GM10266 (cell line): ENCODE results near the gene TMEM158.

Source experiments
- DNase-seq: peaks from one replicate; pipeline ENCODE4 v3.0.0; 2012; ENCODE audit errors: extremely low spot score
- CTCF ChIP-seq: IDR thresholded peaks from 2 replicates; pipeline ENCODE4 v1.5.1; 2012; ENCODE audit warnings: mild to moderate bottlenecking, low read depth; ENCODE audit not compliant: control insufficient read depth, insufficient read depth; ENCODE audit errors: missing control alignments

Gene TMEM158

DNA sequence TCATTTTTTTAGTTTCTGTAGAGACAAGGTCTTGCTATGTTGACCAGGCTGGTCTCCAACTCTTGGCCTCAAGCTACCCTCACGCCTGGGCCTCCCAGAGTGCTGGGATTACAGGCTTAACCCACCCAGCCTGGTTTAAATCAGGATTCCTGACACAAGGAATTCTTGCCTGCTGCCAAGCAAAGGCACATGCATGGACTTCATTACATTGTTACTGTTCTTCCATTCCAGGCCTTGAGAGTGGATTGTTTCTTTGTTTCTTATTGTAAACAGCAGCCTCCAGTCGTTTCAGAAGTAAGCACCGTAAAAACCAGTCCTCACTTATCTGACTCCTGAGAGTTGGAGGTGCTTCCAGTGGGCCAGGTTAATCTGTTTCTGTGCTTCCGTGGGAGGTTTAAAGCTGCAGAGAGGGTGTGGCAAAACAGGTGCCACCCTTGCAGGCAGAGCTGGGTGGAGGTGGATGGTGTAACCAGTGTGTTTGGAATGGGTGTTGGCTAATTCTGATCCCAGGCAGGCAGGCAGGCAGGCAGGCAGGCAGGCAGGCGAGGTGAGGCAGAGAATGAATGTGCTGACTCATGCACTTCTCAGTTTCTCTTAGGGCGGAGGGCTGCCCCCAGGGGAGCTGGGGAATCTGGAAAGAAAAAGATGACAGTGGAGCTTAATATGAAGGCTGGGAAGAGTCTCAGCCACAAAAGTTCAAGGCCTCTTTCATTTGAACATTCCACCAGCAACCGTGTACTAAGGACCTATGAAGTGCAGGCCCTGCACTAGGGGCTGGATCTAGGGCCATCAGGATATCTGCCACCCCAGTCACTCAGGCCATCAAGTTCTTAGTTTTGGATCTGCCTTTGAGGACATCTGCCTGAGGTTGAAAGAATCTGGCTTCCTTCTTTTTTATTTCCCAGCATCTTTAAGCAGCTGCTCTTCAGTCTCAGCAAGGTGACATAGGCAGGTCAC is 42.9 kb downstream of the TMEM158 start:
- no peak for DNase-seq
- no peak for TF ChIP-seq CTCF

DNA sequence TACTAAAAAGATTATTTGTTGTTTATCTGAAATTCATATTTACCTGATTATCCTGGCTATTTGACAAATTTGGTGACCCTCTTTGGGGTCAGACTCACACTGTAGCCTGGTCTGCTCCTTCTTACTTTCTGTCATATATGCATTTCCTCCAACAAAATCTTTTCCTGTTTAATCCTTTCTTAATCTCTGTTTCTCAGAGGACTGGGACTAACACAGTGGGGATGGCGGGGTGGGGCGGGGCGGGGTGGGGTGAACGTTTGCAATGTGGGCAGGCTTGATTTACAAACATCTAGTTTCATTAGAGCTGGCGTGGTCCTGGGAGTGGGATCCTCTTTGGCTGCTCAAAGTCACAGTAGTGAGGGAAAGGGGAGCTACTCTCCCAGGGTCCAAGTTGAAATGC is 44.6 kb downstream of the TMEM158 start:
- TF ChIP-seq CTCF = no peak
- no peak for DNase-seq

DNA sequence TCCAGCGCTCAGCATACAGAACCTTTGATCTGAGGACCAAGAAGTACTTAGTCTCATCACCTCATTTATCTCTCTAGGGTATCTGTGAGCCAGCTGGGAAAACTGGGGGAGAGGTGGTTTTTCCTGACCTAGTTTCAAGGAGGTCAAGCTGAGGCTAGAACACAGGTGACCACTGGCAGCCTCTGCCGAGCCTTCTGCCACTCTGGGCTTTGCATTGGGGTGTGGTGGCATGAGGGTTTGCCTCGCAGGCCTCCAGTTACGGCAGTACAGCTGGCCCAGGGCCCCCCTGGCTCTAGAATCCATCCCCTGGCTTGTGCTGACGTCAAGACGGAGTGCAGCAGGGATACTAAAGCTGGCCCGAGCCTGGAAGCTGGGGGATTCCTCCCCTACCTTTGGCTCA is 45.2 kb downstream of the TMEM158 start:
- TF ChIP-seq CTCF = no peak
- no peak for DNase-seq

- no peak for TF ChIP-seq CTCF
These were observed 46.0 kb downstream of the TMEM158 start for GRCh38 chr3:45180051-45180450.

DNA sequence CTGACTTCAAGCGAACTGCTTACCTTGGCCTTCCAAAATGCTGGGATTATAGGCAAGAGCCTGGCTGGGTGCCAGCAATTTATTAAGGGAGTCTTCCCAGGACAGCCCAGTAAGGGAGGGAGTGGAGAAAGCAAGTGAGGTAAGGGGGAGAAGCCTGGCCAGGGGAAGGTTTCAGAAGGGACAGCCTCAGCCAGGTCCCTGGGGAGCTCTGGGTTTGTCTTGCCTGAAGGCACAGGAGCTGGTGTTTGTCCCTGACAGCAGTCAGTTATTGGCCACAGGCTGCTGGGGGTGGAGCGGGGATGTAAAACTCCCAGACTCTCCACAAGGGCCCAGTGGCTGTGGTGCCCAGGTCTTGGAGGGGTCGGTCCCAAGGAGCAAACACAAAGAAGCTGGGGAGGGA is 46.9 kb downstream of the TMEM158 start:
- no peak for DNase-seq
- no peak for TF ChIP-seq CTCF

More at GRCh38 chr3:45180051-45180450, 46.0 kb downstream of the TMEM158 start:
- no peak for DNase-seq

DNA sequence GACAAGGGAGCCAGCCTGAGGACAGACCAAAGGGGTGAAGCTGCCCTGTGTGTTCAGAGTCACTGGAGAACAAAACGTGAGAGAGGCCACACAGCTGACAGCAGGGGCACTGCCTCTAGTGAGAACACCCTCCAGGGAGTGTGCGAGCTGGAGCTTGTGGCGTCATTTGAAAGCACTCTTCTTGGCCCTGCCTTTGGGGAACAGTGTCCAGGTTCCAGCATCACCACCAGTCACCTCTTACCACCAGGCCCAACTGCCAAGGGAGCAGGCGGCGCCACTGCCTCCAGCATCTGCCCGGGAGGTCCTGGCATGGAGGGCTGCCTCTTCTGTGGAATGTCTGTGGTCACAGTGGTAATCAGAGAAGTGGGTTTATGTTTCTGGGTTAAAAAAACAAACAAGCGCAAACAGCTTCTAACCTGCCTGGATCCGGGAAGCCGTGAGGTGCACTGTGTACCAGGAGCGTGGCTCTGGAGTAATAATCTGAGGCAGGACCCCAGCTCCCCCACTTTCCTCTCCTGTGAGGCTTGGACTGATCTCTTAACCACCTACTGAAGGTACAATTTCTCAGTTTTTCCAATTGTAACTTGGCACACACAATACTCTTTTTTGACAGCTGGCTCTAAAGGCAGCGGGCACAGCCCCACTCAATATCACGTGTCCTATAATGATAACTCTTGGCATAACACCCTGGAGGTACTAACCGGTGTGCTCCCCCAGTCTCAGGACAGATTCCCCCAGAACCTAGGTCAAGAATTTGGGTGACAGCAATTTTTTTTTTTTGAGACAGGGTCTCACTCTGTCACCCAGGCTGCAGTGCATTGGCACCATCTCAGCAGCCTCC is 47.7 kb downstream of the TMEM158 start:
- TF ChIP-seq CTCF = no peak
- no peak for DNase-seq

DNA sequence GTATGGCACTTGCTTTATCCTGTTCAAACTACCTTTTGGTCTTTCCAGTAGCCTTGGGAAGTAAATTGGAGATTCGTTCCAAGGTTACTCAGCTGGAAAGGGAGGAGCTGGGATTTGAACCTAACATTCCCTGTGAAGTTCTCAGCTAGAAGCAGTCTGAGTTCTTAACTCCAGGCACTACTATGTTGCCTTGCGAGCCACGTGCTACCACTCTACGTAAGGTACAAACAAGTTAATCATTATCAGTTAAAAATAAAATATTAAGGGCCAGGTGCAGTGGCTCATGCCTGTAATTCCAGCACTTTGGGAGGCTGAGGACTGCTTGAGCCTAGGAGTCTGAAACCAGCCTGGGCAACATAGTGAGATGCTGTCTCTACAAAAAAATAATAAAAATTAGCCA is 49.2 kb downstream of the TMEM158 start:
- TF ChIP-seq CTCF = no peak
- no peak for DNase-seq
